Thyroid gland (tissue), 4 donors: Measurements from ENCODE around the gene TMEM167B. TPM values are rescaled to one million over a fixed set of nuclear protein-coding genes. Genes with fewer than 3 reads are reported as not detected.
"Not testable (repeated sequence)": the region's sequence is repeated elsewhere in the genome, so short reads cannot be mapped to it uniquely, and the experiment has no call there.

ENCODE experiments used
- DNase-seq, 2 donors: peaks; one replicate each; pipeline ENCODE4 v3.0.0-alpha.2; 2019
- H3K27ac ChIP-seq, 3 donors: fragments of 200-600 bp; sonication (generic); 1 replicate in 2 of 3; 2 replicates in 1 of 3; pipeline ENCODE4 v1.5.1; 2016 to 2019; ENCODE audit warnings: mild to moderate bottlenecking in 1 of 3, moderate library complexity in 1 of 3
- H3K27me3 ChIP-seq: fragments of 200-600 bp; sonication (generic); one replicate; pipeline ENCODE4 v1.5.1; 2019
- H3K36me3 ChIP-seq, 2 donors: fragments of 200-600 bp; sonication (generic); one replicate each; pipeline ENCODE4 v1.5.1; 2016 to 2019
- H3K4me1 ChIP-seq, 2 donors: fragments of 200-600 bp; sonication (generic); one replicate each; pipeline ENCODE4 v1.5.1; 2017 to 2019
- H3K4me3 ChIP-seq, 3 donors: fragments of 200-600 bp; sonication (generic); replicated peaks in 1 of 3; 1 replicate in 2 of 3; 2 replicates in 1 of 3; pipeline ENCODE4 v1.5.1; 2016; ENCODE audit warnings: mild to moderate bottlenecking in 1 of 3
- H3K9me3 ChIP-seq: fragments of 200-600 bp; sonication (generic); one replicate; pipeline ENCODE4 v1.5.1; 2017
- POLR2A ChIP-seq, 2 donors: fragments of 450-650 bp; IDR thresholded peaks; one replicate each; pipeline ENCODE4 v1.6.1; 2017; ENCODE audit warnings: antibody characterized with exemption in 2 of 2, mild to moderate bottlenecking in 2 of 2, moderate library complexity in 1 of 2
- WGBS, 2 donors: methylation state at CpG; one replicate each; pipeline ENCODE4 v1.1.5; 2017; 5-methylcytosine and 5-hydroxymethylcytosine counted together
- intact Hi-C: fragments of 100-400 bp; cut with DNase I; formaldehyde crosslinking; loops from one replicate; pipeline ENCODE4 v1.15.1; 2023
- total RNA-seq, 4 donors: library from RNA; depleted of rRNA; stranded (reverse); fragments of >200 nt; gene quantifications; one replicate each; pipeline ENCODE4 v1.2.3, GENCODE V29; 2016
- TF ChIP-seq, protein P1 (sequence below), 6 experiments: fragments of 200-600 bp in 3 of 6; fragments of 450-650 bp in 3 of 6; sonication (generic) in 3 of 6; IDR thresholded peaks; one replicate each; pipeline ENCODE4 v1.5.1; 2016 to 2019; ENCODE audit warnings: antibody characterized with exemption in 6 of 6, mild to moderate bottlenecking in 2 of 6, inconsistent platforms in 1 of 6, moderate library complexity in 1 of 6

Gene TMEM167B
- total RNA-seq, 4 donors from 2014 or later, result 36.5 to 46.5 (median 39.2) TPM

DNA sequence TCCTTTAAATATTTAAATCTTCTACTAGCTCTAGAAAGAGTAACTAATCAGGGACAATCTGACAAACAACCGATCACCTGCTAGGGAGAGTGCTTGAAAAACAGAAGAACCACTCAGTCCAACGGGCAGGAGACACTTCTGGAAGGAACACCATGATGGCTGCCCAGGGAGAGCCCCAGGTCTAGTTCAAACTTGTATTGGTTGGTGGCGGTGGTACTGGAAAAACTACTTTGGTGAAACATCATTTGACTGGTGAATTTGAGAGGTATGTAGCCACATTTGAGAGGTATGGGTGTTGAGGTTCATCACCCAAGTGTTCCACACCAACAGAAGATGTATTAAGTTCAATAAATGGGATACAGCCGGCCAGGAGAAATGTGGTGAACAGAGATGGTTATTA lies 43.9 kb upstream of the TMEM167B start:
- H3K4me3 ChIP-seq, result no peak overlapping the region
- intact Hi-C loops, result no loop called here
- no peak for DNase-seq
- H3K27ac ChIP-seq, result no peak overlapping the region
- no peaks in the 10 kb centered on the region for H3K36me3 ChIP-seq
- H3K4me1 ChIP-seq, result no peaks in the 10 kb centered on the region
- WGBS, 2 donors, result 66 to 67% methylated on average over 4 of the region's 4 CpGs
- H3K27me3 ChIP-seq, result no peaks in the 10 kb centered on the region
- no peaks in the 10 kb centered on the region for H3K9me3 ChIP-seq
- TF ChIP-seq POLR2A (IDR thresholded peaks at IDR 0.05), result no peak
- TF ChIP-seq, protein P1, sequence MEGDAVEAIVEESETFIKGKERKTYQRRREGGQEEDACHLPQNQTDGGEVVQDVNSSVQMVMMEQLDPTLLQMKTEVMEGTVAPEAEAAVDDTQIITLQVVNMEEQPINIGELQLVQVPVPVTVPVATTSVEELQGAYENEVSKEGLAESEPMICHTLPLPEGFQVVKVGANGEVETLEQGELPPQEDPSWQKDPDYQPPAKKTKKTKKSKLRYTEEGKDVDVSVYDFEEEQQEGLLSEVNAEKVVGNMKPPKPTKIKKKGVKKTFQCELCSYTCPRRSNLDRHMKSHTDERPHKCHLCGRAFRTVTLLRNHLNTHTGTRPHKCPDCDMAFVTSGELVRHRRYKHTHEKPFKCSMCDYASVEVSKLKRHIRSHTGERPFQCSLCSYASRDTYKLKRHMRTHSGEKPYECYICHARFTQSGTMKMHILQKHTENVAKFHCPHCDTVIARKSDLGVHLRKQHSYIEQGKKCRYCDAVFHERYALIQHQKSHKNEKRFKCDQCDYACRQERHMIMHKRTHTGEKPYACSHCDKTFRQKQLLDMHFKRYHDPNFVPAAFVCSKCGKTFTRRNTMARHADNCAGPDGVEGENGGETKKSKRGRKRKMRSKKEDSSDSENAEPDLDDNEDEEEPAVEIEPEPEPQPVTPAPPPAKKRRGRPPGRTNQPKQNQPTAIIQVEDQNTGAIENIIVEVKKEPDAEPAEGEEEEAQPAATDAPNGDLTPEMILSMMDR (IDR thresholded peaks at IDR 0.05), result no peak

DNA sequence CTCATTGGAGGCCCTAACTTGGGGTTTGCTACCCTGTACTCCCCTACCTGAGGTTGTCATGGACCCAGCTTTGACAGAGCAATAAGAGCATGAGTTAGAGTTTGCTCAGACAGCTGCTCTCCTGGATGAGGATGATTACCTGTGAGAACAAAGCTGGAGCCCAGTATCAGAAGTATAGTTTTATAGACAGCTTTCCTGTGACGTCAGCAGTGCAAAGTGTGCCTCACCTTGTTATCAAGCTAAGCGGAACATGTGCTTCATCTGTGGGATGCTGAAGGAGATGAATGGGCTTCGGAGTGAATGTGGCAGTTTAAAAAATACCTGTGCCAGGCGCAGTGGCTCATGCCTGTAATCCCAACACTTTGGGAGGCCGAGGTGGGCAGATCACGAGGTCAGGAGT lies 43.2 kb upstream of the TMEM167B start:
- Histone ChIP-seq H3K9me3 (no peaks in the 10 kb centered on the region), H3K4me3 (no peak overlapping the region), H3K4me1 (no peaks in the 10 kb centered on the region), H3K36me3 (no peaks in the 10 kb centered on the region), H3K27ac (no peak overlapping the region), H3K27me3 (no peaks in the 10 kb centered on the region)
- intact Hi-C loops, result no loop called here
- WGBS, 2 donors, result 81 to 84% methylated on average over 6 of the region's 6 CpGs
- no peak for DNase-seq
- no peak for TF ChIP-seq POLR2A (IDR thresholded peaks at IDR 0.05)
- TF ChIP-seq, protein P1 (IDR thresholded peaks at IDR 0.05), result no peak

DNA sequence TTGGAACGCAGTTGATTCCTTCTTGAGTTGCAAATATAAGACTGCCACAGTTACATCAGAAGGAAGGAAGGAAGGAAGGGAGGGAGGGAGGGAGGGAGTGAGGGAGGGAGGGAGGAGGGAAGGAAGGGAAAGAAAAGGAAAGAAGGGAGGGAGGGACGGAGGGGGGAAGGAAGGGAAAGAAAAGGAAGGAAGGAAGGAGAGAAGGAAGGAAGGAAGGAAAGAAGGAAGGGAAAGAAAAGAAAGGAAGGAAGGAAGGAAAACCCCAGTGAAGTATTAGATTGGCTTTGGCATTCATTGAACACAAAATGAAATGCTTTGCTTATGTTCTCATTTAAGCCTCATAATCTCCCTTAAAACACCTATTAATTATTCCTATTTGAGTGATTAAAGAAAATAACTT lies 42.2 kb upstream of the TMEM167B start:
- Histone ChIP-seq H3K4me1 (no peaks in the 10 kb centered on the region), H3K27me3 (no peaks in the 10 kb centered on the region), H3K27ac (no peak overlapping the region), H3K36me3 (no peaks in the 10 kb centered on the region), H3K9me3 (no peaks in the 10 kb centered on the region), H3K4me3 (no peak overlapping the region)
- 42 to 45% methylated on average over 2 of the region's 2 CpGs for WGBS, 2 donors
- intact Hi-C loops, result no loop called here
- DNase-seq, result no peak
- TF ChIP-seq, protein P1 (IDR thresholded peaks at IDR 0.05), result no peak
- TF ChIP-seq POLR2A (IDR thresholded peaks at IDR 0.05), result no peak

DNA sequence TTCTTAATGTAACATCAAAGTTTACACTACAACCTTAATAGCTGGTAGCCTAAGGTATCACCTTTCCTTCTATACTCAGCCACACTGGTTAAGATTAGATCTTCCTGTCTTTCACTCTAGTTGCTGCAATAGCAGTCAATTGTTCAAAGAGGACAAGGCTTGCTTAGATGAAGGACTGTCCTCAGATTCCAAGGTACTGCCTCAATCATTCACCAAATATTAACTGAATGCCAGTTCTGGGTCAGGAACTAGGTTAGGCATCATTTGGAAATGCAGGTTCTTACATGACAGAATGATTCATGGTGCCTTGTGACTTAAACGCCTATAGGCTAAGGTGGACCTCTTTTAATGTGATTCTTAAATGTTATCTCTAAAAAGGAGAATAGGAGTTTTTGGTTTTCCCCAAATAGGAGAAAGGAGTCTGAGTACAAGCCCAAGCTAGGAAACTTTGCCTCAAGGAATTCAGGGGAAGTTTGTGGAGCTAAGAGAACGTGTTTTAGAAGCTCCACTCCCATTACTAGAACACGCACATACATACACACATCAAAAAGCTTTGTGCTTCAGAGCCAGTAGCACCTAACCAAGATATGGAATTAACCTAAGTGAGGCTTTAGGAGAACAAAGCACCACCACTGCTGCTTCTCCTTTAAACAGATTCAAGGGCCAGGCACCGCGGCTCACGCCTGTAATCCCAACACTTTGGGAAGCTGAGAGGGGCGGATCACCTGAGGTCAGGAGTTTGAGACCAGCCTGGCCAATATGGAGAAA lies 40.2 kb upstream of the TMEM167B start:
- no peak for DNase-seq
- no peaks in the 10 kb centered on the region for H3K27me3 ChIP-seq
- H3K4me1 ChIP-seq, result no peaks in the 10 kb centered on the region
- H3K9me3 ChIP-seq, result no peaks in the 10 kb centered on the region
- intact Hi-C loops, result no loop called here
- no peak overlapping the region for H3K4me3 ChIP-seq
- TF ChIP-seq, protein P1 (IDR thresholded peaks at IDR 0.05), result no peak
- no peak for TF ChIP-seq POLR2A (IDR thresholded peaks at IDR 0.05)
- H3K36me3 ChIP-seq, result no peaks in the 10 kb centered on the region
- H3K27ac ChIP-seq, result no peak overlapping the region
- WGBS, 2 donors, result 78 to 81% methylated on average over 7 of the region's 7 CpGs

DNA sequence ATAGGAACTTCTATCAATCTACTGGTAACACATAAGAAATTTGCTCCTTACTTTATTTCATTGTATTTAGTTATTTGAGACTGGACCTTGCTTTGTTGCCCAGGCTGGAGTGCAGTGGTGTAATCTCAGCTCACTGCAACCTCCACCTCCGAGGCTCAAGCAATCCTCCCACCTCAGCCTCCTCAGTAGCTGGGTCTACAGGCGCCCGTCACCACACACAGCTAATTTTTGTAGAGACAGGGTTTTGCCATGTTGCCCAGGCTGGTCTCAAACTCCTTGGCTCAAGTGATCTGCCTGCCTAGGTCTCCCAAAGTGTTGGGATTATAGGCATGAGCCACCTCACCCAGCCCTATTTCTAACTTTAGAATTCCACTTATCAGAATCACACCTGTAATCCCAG lies 38.4 kb upstream of the TMEM167B start:
- H3K4me3 ChIP-seq, H3K27ac ChIP-seq, H3K27me3 ChIP-seq, H3K9me3 ChIP-seq, DNase-seq, H3K36me3 ChIP-seq, intact Hi-C loops, H3K4me1 ChIP-seq: not testable (repeated sequence)
- 94 to 100% methylated on average over 3 of the region's 3 CpGs for WGBS, 2 donors
